B cell (primary cell): ENCODE measurements around the gene CHEK1. TPM values are rescaled to one million over a fixed set of nuclear protein-coding genes. Genes with fewer than 3 reads are reported as not detected.

ENCODE experiments used
- ATAC-seq: fragments of 200-7000 bp; cut with Tn5 transposase; one replicate; pipeline ENCODE4 v1.10.0; 2021; ENCODE audit warnings: low read depth, mild to moderate bottlenecking, moderate number of reproducible peaks, moderate library complexity
- CTCF ChIA-PET: fragments of 350-600 bp; sonication (Branson Sonifier 250); formaldehyde crosslinking; loops from one replicate; lab custom pipeline; 2021; ENCODE audit warnings: antibody characterized with exemption, inconsistent platforms; lab: Charles Lee
- POLR2A ChIA-PET: fragments of 350-600 bp; sonication (Branson Sonifier 250); formaldehyde crosslinking; loops from one replicate; lab custom pipeline; 2021; ENCODE audit warnings: antibody characterized with exemption; lab: Charles Lee
- DNase-seq: peaks from one replicate; pipeline ENCODE4 v3.0.0; 2013
- H2AFZ ChIP-seq: 2 replicates; pipeline ENCODE4 v1.6.1; 2012; ENCODE audit warnings: mild to moderate bottlenecking, low read depth, low read length; ENCODE audit not compliant: insufficient read depth, poor library complexity, severe bottlenecking
- H3K27ac ChIP-seq, 2 donors: 1 replicate in 1 of 2; 2 replicates in 1 of 2; pipeline ENCODE4 v1.5.1; 2012 to 2013; ENCODE audit warnings: low read length in 2 of 2, mild to moderate bottlenecking in 2 of 2, moderate library complexity in 1 of 2
- H3K27me3 ChIP-seq, 4 experiments: fragments of 200-600 bp in 1 of 4; sonication (generic) in 1 of 4; replicated peaks in 1 of 4; 1 replicate in 2 of 4; 2 replicates in 2 of 4; pipeline versions ENCODE4 v1.6.1 to v1.7.0; 2013 to 2016; ENCODE audit warnings: low read length in 3 of 4, mild to moderate bottlenecking in 2 of 4, mixed read lengths in 1 of 4, moderate library complexity in 1 of 4; ENCODE audit not compliant: insufficient read depth in 4 of 4, control insufficient read depth in 3 of 4; ENCODE audit errors: control extremely low read depth in 1 of 4
- H3K36me3 ChIP-seq, 2 experiments: replicated peaks in 1 of 2; 1 replicate in 1 of 2; 2 replicates in 1 of 2; pipeline versions ENCODE4 v1.6.1 to v1.7.1; 2013; ENCODE audit warnings: low read length in 1 of 2; ENCODE audit not compliant: insufficient read depth in 2 of 2, control insufficient read depth in 1 of 2; ENCODE audit errors: control extremely low read depth in 1 of 2, extremely low read depth in 1 of 2
- H3K4me1 ChIP-seq, 2 donors: fragments of 200-600 bp in 1 of 2; sonication (generic) in 1 of 2; 1 replicate in 1 of 2; 2 replicates in 1 of 2; pipeline versions ENCODE4 v1.5.1 to v1.6.1; 2013 to 2017; ENCODE audit warnings: low read length in 2 of 2; ENCODE audit not compliant: control insufficient read depth in 2 of 2, insufficient read depth in 2 of 2
- H3K4me2 ChIP-seq: replicated peaks from 2 replicates; pipeline ENCODE3; 2012; ENCODE audit warnings: mild to moderate bottlenecking, low read depth, low read length; ENCODE audit not compliant: poor library complexity, severe bottlenecking
- H3K4me3 ChIP-seq, 5 experiments: fragments of 200-600 bp in 1 of 5; sonication (generic) in 1 of 5; 1 replicate in 3 of 5; 2 replicates in 2 of 5; pipeline versions ENCODE4 v1.5.1 to v1.7.0; 2011 to 2016; ENCODE audit warnings: low read length in 4 of 5, mild to moderate bottlenecking in 4 of 5, low read depth in 2 of 5, control low read depth in 1 of 5, moderate library complexity in 1 of 5; ENCODE audit not compliant: insufficient read depth in 1 of 5; ENCODE audit errors: control extremely low read depth in 1 of 5, extremely low read depth in 1 of 5
- H3K79me2 ChIP-seq: fragments of 200-600 bp; sonication (generic); one replicate; pipeline ENCODE4 v1.6.0; 2016; ENCODE audit warnings: low read length; ENCODE audit not compliant: control insufficient read depth, insufficient read depth
- H3K9ac ChIP-seq: fragments of 200-600 bp; sonication (generic); 2 replicates; pipeline ENCODE4 v1.6.1; 2017; ENCODE audit warnings: mild to moderate bottlenecking, low read length, moderate library complexity
- H3K9me3 ChIP-seq, 3 donors: one replicate each; pipeline versions ENCODE4 v1.6.1 to v1.7.1; 2013; ENCODE audit warnings: low read length in 2 of 3; ENCODE audit not compliant: control insufficient read depth in 2 of 3, insufficient read depth in 1 of 3; ENCODE audit errors: control extremely low read depth in 1 of 3
- H4K20me1 ChIP-seq: 2 replicates; pipeline ENCODE4 v1.6.0; 2012; ENCODE audit warnings: mild to moderate bottlenecking, low read length; ENCODE audit not compliant: insufficient read depth, control insufficient read depth, poor library complexity, severe bottlenecking
- H3K27ac Mint-ChIP-seq: one replicate; pipeline ENCODE4 v1.8.0; 2021; ENCODE audit warnings: mixed read lengths
- H3K27me3 Mint-ChIP-seq: one replicate; pipeline ENCODE4 v1.8.0; 2021; ENCODE audit warnings: mixed read lengths
- H3K4me1 Mint-ChIP-seq: one replicate; pipeline ENCODE4 v1.8.0; 2021; ENCODE audit warnings: mixed read lengths
- H3K4me3 Mint-ChIP-seq: one replicate; pipeline ENCODE4 v1.8.0; 2021; ENCODE audit warnings: mixed read lengths
- H3K9me3 Mint-ChIP-seq: one replicate; pipeline ENCODE4 v1.8.0; 2022; ENCODE audit warnings: mixed read lengths; ENCODE audit not compliant: insufficient read depth
- CTCF ChIP-seq: fragments of 200-600 bp; IDR thresholded peaks from one replicate; pipeline ENCODE4 v1.8.0; 2022; ENCODE audit warnings: antibody characterized with exemption, mild to moderate bottlenecking
- EZH2 ChIP-seq: IDR thresholded peaks from 2 replicates; pipeline ENCODE4 v1.6.1; 2012; ENCODE audit warnings: borderline replicate concordance, low read depth, mild to moderate bottlenecking, moderate library complexity, low read length; ENCODE audit not compliant: insufficient read depth, poor library complexity, severe bottlenecking
- WGBS: methylation state at CpG from one replicate; pipeline ENCODE4 v1.1.5; 2013; ENCODE audit warnings: missing lambda C conversion rate; ENCODE audit not compliant: insufficient coverage; 5-methylcytosine and 5-hydroxymethylcytosine counted together
- intact Hi-C: fragments of 100-400 bp; cut with micrococcal nuclease; formaldehyde crosslinking; loops from one replicate; pipeline ENCODE4 v1.10.0; 2022
- polyA plus RNA-seq: library from polyadenylated mRNA; depleted of rRNA; stranded (reverse); fragments of >200 nt; gene quantifications from 2 replicates; pipeline ENCODE4 v1.2.3, GENCODE V29; 2012
- total RNA-seq, 2 donors: library from RNA; stranded (reverse); fragments of 120-200 nt in 1 of 2; gene quantifications; 1 replicate in 1 of 2; 2 replicates in 1 of 2; pipeline versions ENCODE4 v1.2.3 to v1.2.4, GENCODE V29; 2013 to 2022

The CHEK1 gene
- total and polyA plus RNA-seq, 2 donors (not counting 1 experiment from before 2014, with no cell fraction given), result 0.81 to 3.5 TPM

GRCh38 chr11:125600663-125601062 lies 24.3 kb upstream of the CHEK1 start:
- Histone ChIP-seq H2AFZ (no peak overlapping the region), H3K4me2 (no peak overlapping the region), H3K79me2 (peaks cover 31% of the 10 kb centered on the region), H3K36me3 (peaks cover 6 to 73% of the 10 kb centered on the region in 2 experiments), H3K9ac (no peak overlapping the region), H4K20me1 (no peaks in the 10 kb centered on the region), H3K4me1 (peaks cover 0 to 1% of the 10 kb centered on the region in 2 donors), H3K27ac (no peak overlapping the region), H3K9me3 (no peaks in the 10 kb centered on the region), H3K4me3 (no peak overlapping the region), H3K27me3 (no peaks in the 10 kb centered on the region)
- H3K4me1 Mint-ChIP-seq, result peaks cover 7% of the 10 kb centered on the region
- H3K27me3 Mint-ChIP-seq, result no peaks in the 10 kb centered on the region
- ChIA-PET CTCF (no interaction called here), POLR2A (no interaction called here)
- intact Hi-C loops, result no loop called here
- WGBS, result 100% methylated on average over 1 of the region's 2 CpGs
- ATAC-seq, result no peak
- DNase-seq, result no peak
- H3K9me3 Mint-ChIP-seq, result no peaks in the 10 kb centered on the region
- no peak overlapping the region for H3K27ac Mint-ChIP-seq
- TF ChIP-seq EZH2 (no peak), CTCF (no peak)
- no peak overlapping the region for H3K4me3 Mint-ChIP-seq

GRCh38 chr11:125603207-125603606 lies 21.8 kb upstream of the CHEK1 start:
- H3K27ac Mint-ChIP-seq, result no peak overlapping the region
- no peak for ATAC-seq
- no peaks in the 10 kb centered on the region for H3K9me3 ChIP-seq
- no peak for DNase-seq
- H3K36me3 ChIP-seq, result peaks cover 20 to 85% of the 10 kb centered on the region in 2 experiments
- no peak overlapping the region for H3K4me3 Mint-ChIP-seq
- no peak overlapping the region for H2AFZ ChIP-seq
- H3K27me3 ChIP-seq, result no peaks in the 10 kb centered on the region
- no CpG with 5 or more reads among the region's 3 CpGs for WGBS
- H3K4me1 ChIP-seq, result no peaks in the 10 kb centered on the region
- no peaks in the 10 kb centered on the region for H3K27me3 Mint-ChIP-seq
- no peak overlapping the region for H3K9ac ChIP-seq
- H3K79me2 ChIP-seq, result peaks cover 11% of the 10 kb centered on the region
- H3K4me1 Mint-ChIP-seq, result no peaks in the 10 kb centered on the region
- H4K20me1 ChIP-seq, result no peaks in the 10 kb centered on the region
- ChIA-PET POLR2A (no interaction called here), CTCF (no interaction called here)
- TF ChIP-seq CTCF, result no peak
- no peak for TF ChIP-seq EZH2
- no peak overlapping the region for H3K4me2 ChIP-seq
- no peak overlapping the region for H3K4me3 ChIP-seq
- no peak overlapping the region for H3K27ac ChIP-seq
- intact Hi-C loops, result no loop called here
- H3K9me3 Mint-ChIP-seq, result no peaks in the 10 kb centered on the region
